Fibroblast of mammary gland (primary cell): ENCODE data around the gene FAM120A.

Source experiments
- DNase-seq: peaks from one replicate; pipeline ENCODE4 v3.0.0-alpha.2; 2010; ENCODE audit warnings: low read depth
- H3K4me3 ChIP-seq: 2 replicates; pipeline ENCODE4 v1.5.1; 2011; ENCODE audit warnings: low read depth, mild to moderate bottlenecking, low read length, moderate library complexity; ENCODE audit not compliant: control insufficient read depth
- TF ChIP-seq, protein P1 (sequence below): conservative IDR thresholded peaks from 2 replicates; pipeline ENCODE4 v1.5.1; 2011; ENCODE audit warnings: low read depth, low read length, inconsistent platforms; ENCODE audit not compliant: control insufficient read depth, insufficient read depth

FAM120A gene

DNA sequence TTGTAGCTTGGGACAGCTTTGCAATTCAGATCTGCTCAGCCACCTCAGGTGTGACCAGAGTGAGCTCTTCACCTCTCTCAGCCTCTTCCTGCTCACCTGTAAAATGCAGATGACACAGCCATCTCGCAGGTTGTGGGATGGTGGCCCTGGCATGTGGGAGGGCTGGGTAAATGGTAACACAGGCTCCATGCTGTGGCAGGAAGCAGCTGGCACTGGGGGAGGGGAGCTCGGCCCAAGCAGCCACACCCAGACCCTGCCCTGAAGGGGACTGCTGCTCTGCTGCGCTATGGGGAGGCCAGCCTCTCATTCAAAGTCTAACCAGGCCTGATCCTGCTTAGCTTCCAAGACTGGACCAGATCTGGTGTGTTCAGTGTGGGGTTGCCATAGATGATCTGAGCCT, 149.0 kb downstream of the FAM120A start:
- DNase-seq, result no peak
- H3K4me3 ChIP-seq, result no peak overlapping the region
- TF ChIP-seq, protein P1, sequence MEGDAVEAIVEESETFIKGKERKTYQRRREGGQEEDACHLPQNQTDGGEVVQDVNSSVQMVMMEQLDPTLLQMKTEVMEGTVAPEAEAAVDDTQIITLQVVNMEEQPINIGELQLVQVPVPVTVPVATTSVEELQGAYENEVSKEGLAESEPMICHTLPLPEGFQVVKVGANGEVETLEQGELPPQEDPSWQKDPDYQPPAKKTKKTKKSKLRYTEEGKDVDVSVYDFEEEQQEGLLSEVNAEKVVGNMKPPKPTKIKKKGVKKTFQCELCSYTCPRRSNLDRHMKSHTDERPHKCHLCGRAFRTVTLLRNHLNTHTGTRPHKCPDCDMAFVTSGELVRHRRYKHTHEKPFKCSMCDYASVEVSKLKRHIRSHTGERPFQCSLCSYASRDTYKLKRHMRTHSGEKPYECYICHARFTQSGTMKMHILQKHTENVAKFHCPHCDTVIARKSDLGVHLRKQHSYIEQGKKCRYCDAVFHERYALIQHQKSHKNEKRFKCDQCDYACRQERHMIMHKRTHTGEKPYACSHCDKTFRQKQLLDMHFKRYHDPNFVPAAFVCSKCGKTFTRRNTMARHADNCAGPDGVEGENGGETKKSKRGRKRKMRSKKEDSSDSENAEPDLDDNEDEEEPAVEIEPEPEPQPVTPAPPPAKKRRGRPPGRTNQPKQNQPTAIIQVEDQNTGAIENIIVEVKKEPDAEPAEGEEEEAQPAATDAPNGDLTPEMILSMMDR, result no peak

DNA sequence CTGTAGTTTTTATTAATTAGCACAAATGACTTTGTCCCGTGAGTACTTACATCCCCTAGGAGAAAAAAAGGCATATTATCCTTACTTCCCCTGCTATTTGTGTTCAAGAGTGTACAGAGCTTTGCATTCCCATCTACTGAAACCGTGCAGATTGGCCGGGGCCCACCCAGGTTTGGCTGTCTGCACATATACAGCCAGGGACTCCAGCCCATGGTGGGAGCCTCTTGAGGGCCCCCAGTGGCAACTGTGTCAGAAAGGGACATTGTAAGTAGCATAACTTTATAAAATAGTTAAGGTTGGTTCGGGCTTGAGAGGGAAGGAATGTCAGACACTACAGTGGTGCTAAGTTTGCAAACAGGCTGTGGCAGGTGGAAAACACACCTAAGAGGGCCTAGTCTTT, 149.6 kb downstream of the FAM120A start:
- no peak overlapping the region for H3K4me3 ChIP-seq
- no peak for DNase-seq
- TF ChIP-seq, protein P1, result no peak

DNA sequence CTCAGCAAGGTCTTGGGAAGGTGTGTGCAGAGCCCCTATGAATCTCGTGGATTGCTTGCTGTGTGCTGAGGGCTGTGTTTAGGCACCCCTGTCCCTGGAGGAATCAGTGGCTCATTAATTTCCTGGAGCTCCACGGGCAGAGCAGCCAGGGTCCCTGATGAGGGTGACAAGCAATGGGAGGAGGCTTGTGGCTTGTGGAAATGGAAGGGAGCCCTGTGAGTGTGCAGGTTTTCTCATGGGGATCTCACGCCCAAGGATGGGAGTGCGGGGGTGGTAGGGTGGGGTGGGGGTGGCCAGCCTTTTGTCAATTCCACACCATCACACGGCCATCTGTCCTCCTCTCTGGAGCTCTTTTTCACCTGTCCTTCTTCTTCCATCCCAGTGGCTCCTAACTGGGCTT, 150.2 kb downstream of the FAM120A start:
- no peak overlapping the region for H3K4me3 ChIP-seq
- TF ChIP-seq, protein P1, result no peak
- no peak for DNase-seq

DNA sequence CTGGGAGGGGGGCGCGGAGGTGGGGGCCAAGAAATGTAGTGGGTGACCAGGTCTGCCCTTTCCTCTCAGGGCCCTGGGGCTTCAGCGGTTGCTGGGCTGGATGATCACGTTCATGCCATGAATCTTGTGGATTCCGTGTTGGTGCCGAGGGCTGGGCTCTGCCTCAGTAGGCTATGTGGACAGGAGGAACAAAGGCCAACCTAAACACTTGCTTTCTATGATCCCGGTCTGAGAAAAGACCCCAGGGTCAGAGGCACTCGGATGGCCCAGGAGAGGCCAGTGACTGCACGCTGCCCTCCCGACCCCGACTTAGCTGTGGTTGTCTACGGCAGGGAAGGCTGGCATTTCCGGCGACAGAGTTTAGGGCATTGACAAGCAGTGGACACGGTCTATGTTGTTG, 151.5 kb downstream of the FAM120A start:
- DNase-seq, result no peak
- H3K4me3 ChIP-seq, result no peak overlapping the region
- TF ChIP-seq, protein P1, result no peak

DNA sequence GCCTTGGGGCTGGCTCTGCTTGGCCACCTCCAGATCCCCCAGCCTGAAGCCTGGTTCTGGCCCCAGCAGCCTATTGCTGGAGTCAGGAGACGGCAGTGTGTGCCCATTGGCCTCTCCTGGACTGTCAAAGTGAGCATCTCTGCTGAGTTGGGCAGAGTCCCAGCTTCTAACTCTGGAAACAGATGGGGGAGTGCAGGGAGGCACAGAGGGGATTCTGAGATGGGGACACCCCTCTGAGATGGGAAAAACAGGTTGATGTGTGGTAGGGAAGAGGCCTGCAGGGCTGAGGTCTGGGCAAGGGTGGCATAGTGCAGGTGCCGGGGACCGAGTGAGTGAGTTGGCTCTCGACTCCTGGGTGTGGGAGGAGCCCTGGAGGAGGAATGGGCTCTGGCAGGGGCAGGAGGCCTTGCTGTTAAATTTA, 152.4 kb downstream of the FAM120A start:
- TF ChIP-seq, protein P1, result no peak
- no peak for DNase-seq
- H3K4me3 ChIP-seq, result no peak overlapping the region

DNA sequence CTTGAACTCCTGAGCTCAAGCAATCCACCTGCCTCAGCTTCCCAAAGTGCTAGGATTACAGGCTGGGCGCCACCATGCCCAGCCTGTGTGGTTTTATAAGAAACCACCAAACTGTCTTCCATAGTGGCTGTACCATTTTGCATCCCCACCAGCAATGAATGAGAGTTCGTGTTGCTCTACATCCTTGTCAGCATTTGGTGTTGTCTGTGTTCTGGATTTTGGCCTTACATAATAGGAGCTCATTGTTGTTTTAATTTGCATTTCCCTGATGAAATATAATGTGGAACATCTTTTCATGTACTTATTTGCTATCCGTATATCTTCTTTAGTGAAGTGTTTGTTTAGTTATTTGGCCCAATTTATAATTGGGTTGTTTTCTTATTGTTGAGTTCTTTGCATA, 154.7 kb downstream of the FAM120A start:
- H3K4me3 ChIP-seq, result no peak overlapping the region
- DNase-seq, result no peak
- TF ChIP-seq, protein P1, result no peak

DNA sequence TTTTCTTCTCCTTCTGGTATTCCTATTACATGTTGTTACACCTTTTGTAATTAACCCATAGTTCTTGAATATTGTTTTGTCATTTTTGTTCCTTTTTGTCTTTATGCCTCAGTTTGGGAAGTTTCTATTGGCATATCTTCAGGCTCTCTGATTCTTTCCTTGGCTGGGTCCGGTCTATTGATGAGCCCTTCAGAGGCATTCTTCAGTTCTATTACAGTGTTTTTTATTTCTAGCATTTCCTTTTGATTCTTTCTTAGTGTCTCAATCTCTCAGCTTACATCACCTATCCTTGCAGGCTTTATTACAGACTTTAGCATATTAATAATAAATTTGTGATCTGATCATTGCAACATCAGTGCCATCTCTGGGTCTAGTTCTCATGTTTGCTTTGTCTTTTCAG, 158.7 kb downstream of the FAM120A start:
- TF ChIP-seq, protein P1, result no peak
- DNase-seq, result no peak

More for the DNA sequence above, 158.7 kb downstream of the FAM120A start:
- H3K4me3 ChIP-seq, result no peak overlapping the region
